T-helper 1 cell (primary cell): Measurements from ENCODE around the gene FAM163A.
A peak's percentile ranks its signal among the peaks of the same experiment; 100 is the strongest.
"Not testable (repeated sequence)": the region's sequence is repeated elsewhere in the genome, so short reads cannot be mapped to it uniquely, and the experiment has no call there.

Experiments used
- DNase-seq, 5 donors: peaks; one replicate each; pipeline ENCODE4 v3.0.0-alpha.2; 2012 to 2020
- total RNA-seq, 4 donors: gene quantifications; one replicate each; lab custom pipeline; 2026; lab: John Stamatoyannopoulos, UW

The FAM163A gene
- total RNA-seq = 0 to 0.15 (median 0.10) reads per million in 4 donors

DNA sequence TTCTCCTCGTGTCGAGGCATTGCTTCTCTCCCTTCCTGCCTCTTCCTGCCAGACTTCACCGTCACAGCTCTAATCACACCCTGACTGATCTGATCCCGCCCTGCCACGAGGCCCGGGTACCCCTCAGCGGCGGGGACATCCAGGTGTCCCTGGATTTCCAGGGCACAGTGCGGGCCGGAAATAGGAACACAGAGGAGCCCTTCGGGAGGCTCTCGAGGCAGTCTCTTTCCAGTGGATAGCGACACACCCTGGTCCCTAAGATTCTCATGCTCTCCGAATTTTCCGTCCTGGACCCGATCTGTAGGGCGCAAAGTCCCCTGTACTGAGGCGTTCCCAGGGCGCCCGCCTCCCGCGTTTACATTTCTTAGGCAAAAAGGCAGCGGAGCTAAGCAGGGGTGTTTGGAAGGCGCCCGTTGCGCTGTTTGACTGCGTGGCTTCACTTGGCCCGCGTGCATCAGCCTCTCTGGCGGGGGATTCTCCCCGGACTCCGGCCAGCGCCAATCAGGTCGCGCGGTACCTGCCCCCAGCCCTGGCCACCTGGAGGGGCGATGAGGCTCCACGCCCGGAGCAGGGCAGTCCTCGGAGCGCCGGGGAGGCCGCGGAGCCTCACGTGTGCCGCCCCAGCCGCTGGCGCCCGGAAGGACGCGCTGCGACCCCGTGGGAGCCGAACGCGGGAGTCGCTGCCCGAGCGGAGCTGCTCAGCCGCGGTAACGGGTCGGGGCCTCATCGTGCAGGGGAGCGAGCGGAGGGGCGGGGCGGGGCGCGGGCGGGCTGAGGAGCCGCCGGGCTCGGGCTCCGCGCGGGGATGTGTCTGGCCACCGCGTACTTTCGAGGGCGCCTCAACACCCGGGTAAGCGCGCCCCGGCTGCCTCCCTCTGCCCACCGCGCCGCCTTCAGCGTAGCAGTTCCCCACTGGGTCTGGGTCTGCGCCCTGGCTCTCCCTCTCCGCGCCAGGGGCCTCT lies at the start of gene FAM163A:
Gene FAM163A, plus strand, starts transcription at position 575 of the 962 bp plus-strand sequence. CDS start 69,807 bp downstream, outside the sequence.
- no peak for DNase-seq

- not testable (repeated sequence) for DNase-seq
These were observed 48.6 kb upstream of the FAM163A start for GRCh38 chr1:179694530-179694929.

DNA sequence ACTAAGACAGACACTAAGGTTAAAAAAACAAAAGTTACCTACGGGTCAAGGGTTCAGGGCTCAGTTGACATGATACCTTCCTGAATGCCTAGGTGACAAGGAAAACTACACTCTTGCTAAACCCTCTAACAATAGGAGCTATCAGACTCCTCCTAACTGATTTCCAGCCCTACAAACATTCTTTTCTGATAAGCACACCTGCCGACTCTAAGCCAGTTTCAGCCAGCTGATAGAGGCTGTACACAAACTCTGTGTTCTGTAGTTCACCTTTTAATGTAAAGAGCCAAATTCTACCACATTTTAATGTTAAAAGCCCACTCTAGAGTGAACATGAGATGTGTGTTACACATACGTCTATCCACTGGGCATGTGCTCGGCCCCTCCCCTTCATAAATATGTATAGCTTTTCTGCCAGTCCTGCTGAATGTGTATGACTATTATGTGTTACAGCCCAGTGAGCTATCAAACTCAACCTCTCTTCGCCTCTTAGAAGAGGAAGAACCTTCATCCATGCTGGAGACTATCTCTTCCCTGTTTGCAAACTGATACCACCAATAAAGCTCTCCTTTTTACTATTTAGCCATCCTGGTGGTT lies 40.0 kb upstream of the FAM163A start:
- no peak for DNase-seq

DNA sequence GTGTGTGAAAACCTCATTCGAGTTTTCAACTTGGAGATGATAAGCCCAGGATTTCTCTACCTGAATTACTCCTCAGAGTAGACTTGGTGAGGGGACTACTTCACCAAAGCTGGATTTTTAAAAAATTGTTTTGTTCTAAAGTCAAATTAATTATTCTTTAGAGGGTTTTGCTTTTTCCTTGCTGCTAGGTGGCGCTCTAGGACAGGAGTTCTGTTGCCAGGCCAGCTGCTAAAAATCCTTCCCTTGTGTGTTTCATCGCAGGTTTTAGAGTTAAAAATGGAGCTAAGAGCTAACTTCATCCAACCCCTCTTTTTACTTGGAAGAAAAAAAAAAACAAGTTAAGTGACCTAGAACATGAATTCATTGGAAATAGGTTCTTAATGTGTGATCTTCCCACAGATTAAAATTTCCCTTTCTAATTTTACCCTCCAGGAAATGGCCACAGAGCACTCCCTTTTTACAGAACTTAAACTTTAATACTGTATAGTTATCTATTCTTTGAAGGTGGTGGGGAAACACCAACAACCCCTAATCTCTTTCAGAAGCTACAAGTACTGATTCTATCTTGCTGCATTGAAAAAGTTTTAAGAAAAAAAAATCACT lies 36.7 kb upstream of the FAM163A start:
- DNase-seq = peak in 4 of 5 donors; percentile 38 to 62 (median 48)

DNA sequence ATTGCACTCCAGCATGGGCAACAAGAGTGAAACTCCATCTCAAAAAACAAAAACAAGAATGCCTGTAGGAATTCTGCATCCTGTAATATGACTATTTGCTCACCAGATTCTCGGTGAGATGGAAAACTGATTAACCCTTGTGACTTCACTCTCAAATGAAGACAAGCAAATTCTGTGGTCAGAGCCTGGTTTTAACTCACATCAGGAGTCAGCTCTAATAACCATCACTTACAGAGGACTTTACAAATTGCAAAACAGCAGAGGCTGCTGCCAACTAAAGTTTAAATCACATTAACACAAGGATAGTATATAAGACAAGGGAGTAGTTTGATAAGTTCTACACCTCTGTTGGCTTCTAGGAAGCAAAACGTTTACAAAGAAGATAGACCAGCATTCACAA lies 35.7 kb upstream of the FAM163A start:
- no peak for DNase-seq

DNA sequence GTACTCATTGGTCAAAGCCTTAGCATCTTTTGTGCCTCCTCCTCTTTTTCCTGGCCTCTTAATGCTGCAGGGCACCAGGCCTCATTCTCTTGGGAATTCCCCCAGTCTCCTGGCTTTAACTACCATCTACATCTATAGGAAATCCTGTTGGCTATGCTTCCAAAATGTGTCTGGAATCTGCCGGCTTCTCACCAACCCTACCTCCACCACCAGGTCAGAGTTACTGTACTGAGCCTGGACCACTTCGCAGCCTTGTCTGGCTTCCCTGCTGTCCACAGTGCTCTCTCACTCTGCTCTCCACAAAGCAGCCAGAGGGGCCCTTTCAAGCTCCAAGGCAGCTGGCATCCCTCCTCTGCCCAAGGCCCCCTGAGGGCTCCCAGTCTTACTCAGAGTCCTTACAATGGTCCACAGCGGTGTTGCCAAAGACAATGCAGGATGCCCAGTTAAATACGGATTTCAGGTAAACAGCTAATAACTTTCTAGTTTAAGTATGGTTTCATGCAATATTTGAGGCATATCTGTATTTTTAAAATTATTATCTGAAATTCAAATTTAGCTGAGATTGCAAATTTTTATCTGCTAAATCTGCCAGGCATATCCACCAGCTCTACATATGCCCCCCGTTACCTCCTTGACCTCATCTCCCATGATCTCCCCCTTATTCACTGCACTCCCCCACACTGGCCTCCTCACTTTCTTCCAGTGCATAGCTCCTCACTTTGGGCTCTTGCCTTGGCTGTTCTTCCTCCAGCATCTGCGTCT lies 34.5 kb upstream of the FAM163A start:
- DNase-seq = no peak

DNA sequence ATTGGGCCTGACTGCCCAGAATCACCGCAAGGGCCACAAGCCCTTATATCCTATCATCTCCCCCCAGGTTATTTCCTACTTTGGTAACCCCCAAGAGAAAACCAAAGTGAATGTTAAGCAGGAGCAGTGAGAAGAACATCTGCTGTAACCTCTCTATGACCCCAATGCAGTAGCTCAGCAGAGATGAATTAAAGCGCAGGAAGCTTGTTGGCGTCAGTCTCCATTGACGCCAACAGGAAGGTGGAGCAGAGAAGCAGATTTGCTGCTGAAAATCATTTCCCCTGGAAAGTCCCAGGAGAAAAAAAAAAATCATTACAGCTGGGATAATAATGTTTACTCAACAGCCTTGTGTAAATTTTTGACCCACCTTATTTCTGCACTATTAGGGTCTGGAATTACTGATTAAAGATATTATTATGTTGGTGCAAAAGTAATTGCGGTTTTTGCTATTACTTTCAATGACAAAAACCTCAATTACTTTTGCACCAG lies 33.2 kb upstream of the FAM163A start:
- peak in 4 of 5 donors; percentile 12 to 36 (median 27) for DNase-seq

- DNase-seq = no peak
These were observed 28.9 kb upstream of the FAM163A start for GRCh38 chr1:179714159-179714558.

- DNase-seq = no peak
These were observed 28.5 kb upstream of the FAM163A start for GRCh38 chr1:179714623-179715022.

GRCh38 chr1:179719272-179719671 lies 23.8 kb upstream of the FAM163A start:
- DNase-seq = no peak

DNA sequence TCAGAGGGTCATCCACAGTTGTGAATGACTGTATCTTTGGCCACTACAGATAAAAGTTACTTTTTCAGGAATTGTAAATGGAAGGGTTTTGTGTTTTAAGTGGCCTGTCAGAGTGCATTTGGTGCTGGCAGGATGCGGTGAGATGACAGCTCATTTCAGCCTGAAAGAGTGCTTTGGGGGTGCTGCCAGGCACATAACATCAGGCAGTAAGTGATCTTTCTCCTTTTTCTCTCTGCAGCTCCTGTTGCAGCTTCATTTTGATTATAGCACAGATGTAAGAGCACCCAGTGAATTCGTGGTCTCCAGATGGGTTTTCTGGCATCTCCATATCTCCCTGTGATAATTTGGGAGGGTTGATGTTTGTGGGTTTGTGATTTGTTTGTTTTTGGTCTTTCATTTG lies 14.8 kb upstream of the FAM163A start:
- DNase-seq = no peak

GRCh38 chr1:179729881-179730280 lies 13.2 kb upstream of the FAM163A start:
- DNase-seq = no peak

GRCh38 chr1:179731643-179732042 lies 11.4 kb upstream of the FAM163A start:
- DNase-seq = no peak

DNA sequence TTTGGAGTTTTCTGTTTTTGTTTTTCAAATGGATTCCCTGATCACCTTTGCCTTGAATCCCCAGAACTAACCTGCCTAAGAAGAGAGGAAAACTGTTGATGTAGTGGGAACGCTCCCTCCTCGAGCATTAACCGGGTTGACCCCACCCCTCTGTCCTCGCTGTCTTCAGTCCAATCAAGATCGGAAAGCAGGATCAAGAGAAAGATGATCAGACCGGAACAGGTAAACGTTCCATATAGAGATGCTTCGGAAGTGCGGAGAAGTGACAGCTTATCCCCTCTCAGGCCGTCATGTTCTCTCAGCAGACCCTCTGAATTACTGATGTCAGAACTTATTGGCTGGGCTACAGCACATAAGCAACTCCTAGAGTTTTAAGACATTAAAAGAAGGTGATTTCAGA lies 800 bp upstream of the FAM163A start:
- DNase-seq = no peak

DNA sequence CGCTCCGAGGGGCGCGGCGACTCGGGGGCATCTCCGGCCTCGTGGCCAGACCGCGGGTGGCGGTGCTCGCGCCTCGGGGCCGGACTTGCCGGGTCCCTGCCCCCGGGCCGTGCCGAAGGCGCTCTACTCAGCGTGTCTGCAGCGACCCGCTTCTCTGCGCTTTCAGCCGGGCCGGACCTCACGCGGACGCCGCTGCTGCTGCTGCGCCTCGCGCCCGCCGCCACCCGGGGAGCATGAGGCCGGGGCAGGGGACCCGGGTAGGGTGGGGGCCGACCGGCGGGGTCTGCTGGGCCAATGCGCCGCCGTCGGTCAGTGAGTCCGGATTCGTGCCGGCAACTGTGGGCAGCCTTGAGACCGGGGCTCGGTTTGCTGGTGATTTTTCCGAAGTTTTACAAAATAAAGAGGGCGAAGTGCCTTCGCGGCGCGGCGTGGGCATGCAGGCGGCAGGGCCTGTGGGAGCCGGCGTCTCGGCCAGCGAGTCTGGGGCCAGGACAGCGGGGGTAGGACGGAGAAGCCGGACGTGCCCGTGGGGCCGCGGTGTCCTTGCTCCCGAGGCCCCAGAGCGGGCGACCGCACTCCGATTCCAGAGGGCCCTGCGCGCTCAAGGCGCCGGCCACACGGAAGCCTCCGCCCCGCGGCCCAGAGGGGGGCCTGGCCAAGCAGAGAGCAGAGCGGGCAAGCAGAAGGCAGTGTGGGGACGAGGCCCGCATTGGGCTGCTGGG lies 749 bp downstream of the FAM163A start:
- no peak for DNase-seq

- DNase-seq = no peak
These were observed 1.5 kb downstream of the FAM163A start for GRCh38 chr1:179744401-179745130.

DNA sequence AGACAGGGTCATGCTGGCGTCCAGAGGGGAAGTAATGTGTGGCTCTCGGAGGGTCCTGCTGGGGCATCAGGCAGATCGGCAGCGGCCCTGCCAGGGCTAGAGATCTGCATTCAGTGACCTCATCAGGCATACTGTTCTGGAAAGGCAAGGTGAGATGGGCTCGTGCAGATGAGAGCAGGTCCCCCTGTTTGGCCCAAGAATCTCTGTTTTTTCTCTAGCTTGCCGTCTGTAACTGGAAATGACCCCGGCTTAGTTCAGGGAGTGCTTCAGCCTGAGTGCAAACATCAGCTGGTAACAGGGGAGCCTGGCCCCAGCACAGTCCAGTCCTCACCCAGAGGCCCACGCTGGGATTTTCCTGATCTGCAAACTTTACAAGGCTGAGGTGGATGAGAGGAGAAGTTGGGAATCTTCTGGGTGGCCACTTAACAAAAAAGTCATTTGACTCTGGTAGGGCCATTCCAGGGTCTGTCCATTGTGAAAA lies 2.1 kb downstream of the FAM163A start:
- no peak for DNase-seq

- no peak for DNase-seq
These were observed 2.7 kb downstream of the FAM163A start for GRCh38 chr1:179745743-179746142.

DNA sequence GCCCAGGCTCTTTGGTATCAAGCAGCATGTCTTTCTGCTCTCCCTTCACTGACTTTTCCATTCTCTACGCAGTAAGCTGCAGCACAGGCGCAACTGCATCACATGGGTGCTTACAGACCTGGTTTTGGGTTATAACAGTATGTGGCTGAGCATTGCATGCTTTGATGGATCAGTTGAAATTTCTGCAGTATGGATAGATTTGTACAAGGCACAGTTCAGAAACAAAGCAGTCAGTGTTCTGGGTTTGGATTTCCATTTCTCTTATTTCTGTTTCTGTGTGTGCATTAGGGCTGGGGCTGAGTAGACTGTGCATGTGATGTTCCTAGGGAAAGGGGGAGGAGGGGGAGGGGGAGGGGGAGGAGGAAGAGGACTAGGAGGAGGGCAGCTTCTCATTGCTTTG lies 4.5 kb downstream of the FAM163A start:
- no peak for DNase-seq

GRCh38 chr1:179748772-179749171 lies 5.7 kb downstream of the FAM163A start:
- DNase-seq = no peak

- no peak for DNase-seq
These were observed 7.5 kb downstream of the FAM163A start for GRCh38 chr1:179750630-179751029.
